ENCODE data around the gene THADA. TPM values are rescaled to one million over a fixed set of nuclear protein-coding genes. Genes with fewer than 3 reads are reported as not detected.

The THADA gene
- total RNA-seq, 4 donors from 2014 or later, result 32.5 to 41.6 (median 39.0) TPM

DNA sequence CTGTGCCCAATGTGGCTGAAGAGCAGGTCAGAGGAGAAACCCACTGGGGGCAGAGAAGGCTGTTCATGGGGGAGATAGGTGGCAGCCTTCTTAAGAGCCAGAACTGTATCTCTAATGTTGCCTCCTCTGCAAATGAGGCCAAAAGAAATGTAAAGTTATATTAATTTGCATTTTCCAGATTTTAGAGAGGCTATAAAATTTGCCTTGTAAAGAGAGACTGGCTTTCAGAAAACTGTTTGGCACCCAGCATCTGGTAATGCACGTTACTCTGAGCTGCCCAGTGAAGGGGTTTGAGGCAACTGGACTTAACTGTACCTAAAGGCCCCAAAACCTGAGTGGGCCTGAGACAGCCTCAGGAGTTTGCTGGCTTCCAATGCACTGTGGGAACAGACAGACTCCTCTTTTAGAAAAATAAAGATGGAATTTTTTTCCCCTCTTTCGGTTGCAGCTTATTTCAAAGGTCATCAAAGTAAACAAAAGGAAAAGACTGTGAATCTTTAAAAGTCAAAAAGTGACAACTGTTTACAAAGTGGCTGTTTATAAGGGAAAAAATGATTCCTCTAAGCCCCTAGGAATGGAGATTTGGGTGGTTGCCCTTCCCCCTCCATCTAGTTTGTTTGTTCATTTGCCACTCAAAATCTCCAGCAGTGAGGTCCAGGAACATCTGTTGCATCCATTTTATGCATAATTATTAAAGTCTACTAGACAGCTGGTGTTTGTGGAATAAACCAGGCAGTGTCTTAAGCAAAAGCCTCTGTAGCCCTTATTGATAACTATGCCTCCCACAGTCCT, 237.2 kb downstream of the THADA start:
- no peak for TF ChIP-seq CTCF (IDR thresholded peaks at IDR 0.05)
- ATAC-seq (ENCODE audit: low FRiP score) (no peak), DNase-seq (ENCODE audit: low spot score) (no peak)

DNA sequence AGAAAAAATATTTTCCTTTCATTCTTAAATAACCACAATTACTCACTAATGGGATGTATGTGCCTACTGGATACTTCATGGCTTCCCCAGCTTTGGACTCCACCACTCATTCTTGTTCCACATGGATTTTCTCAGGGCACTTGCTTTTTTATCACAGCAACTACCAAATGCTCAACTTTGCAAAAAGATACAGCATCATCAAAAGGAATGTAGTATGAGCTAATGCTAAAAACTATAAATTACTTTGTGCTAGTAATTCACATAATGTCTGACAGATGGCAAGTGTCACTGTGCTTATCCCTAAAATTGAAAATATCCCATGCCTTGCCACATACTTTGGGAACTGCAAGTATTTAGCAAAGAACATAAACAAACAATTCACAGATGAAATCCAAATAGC, 239.1 kb downstream of the THADA start:
- no peak for DNase-seq (ENCODE audit: low spot score)
- TF ChIP-seq CTCF (IDR thresholded peaks at IDR 0.05), result no peak
- ATAC-seq (ENCODE audit: low FRiP score), result no peak

GRCh38 chr2:43355399-43355798, 240.4 kb downstream of the THADA start:
- ATAC-seq (ENCODE audit: low FRiP score) (no peak), DNase-seq (ENCODE audit: low spot score) (no peak)
- no peak for TF ChIP-seq CTCF (IDR thresholded peaks at IDR 0.05)

GRCh38 chr2:43349904-43350303, 245.9 kb downstream of the THADA start:
- no peak for TF ChIP-seq CTCF (IDR thresholded peaks at IDR 0.05)
- ATAC-seq (ENCODE audit: low FRiP score) (no peak), DNase-seq (ENCODE audit: low spot score) (no peak)

DNA sequence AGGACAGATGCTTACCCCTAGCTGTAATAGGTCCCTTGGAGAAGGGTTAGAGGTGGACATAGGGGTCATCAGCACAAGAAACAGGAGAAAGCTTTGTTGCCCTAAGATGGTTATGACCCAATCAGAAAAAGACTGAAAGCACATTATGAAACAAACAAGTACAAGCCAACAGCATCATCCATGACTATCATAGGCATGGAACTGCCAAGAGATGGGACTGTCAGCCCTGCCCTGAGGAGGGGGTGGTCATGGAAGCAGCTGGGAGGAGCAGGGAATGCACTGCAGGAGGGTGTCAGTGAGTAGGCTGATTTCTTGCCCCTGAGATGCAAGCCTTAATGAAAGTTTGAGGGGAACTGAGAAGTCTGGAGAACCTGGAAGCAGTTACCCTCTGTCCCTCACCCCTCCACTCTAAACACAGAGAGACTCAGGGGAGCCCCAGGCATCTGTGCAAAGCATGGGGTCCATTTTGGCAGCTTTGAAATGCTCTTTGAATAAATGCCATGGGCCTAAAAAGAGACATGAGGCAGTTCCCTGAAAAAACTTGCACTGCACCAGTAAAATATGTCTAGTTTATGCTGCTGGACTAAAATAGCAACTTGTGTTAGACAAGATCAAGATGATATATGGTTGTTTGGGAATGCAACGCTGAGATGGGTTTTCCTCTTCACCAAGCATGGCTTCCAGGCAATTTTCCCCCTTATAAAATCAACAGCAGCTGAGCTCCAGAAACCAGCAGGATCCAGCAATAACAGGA, 246.8 kb downstream of the THADA start:
- no peak for TF ChIP-seq CTCF (IDR thresholded peaks at IDR 0.05)
- ATAC-seq (ENCODE audit: low FRiP score) (peak; percentile 69), DNase-seq (ENCODE audit: low spot score) (no peak)

DNA sequence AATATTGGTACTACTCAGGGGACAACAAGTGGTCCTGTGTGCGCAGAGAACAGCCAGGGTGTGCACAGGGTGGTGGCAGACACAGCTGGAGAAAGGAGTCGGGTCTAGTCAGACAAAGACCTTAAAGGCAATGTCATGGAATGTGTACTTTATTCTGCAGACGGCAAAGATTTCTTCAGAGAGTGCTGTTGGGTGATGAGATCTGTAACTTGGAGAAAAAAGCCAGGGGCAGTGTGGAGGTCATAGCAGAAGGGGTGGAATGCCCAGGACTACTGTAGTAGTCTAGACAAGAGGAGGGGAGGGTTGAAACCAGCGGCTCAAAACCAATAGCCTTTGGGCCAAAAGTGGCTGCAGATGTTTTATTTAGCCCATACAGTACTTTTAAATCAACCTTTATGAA, 248.1 kb downstream of the THADA start:
- TF ChIP-seq CTCF (IDR thresholded peaks at IDR 0.05), result no peak
- ATAC-seq (ENCODE audit: low FRiP score) (no peak), DNase-seq (ENCODE audit: low spot score) (no peak)

All from omental fat pad (tissue), 4 donors.